HepG2 (cell line): Measurements from ENCODE around the gene NDRG2. TPM values are rescaled to one million over a fixed set of nuclear protein-coding genes. Genes with fewer than 3 reads are reported as not detected.

Experiments
- AGO2 ChIP-seq: fragments of 200-400 bp; formaldehyde crosslinking; optimal IDR thresholded peaks from 2 replicates; pipeline ENCODE3; 2017; ENCODE audit warnings: mild to moderate bottlenecking, low read depth, low read length, moderate library complexity
- ARHGAP35 ChIP-seq: sonication (generic); formaldehyde crosslinking; IDR thresholded peaks from 2 replicates; pipeline ENCODE4 v1.9.0; 2022; ENCODE audit warnings: mild to moderate bottlenecking, inconsistent platforms, moderate library complexity, missing genetic modification reagents, borderline replicate concordance
- DPF2 ChIP-seq: sonication (generic); formaldehyde crosslinking; IDR thresholded peaks from 2 replicates; pipeline ENCODE4 v1.4.0; 2020; ENCODE audit warnings: mild to moderate bottlenecking, low read depth, missing genetic modification reagents, borderline replicate concordance
- FOXJ3 ChIP-seq: sonication (generic); formaldehyde crosslinking; IDR thresholded peaks from 2 replicates; pipeline ENCODE4 v1.4.0; 2020; ENCODE audit warnings: missing genetic modification reagents, mild to moderate bottlenecking, borderline replicate concordance
- FOXK2 ChIP-seq: fragments of 450-650 bp; IDR thresholded peaks from 2 replicates; pipeline ENCODE4 v1.6.1; 2016
- GATAD1 ChIP-seq: IDR thresholded peaks from 2 replicates; pipeline ENCODE4 v1.6.1; 2016; ENCODE audit warnings: missing genetic modification reagents, missing compliant biosample characterization
- KDM5B ChIP-seq: sonication (generic); formaldehyde crosslinking; IDR thresholded peaks from 2 replicates; pipeline ENCODE4 v1.4.0; 2020; ENCODE audit warnings: missing genetic modification reagents, mild to moderate bottlenecking, borderline replicate concordance
- NCOA5 ChIP-seq: sonication (generic); formaldehyde crosslinking; IDR thresholded peaks from 2 replicates; pipeline ENCODE4 v1.4.0; 2020; ENCODE audit warnings: missing genetic modification reagents
- NR1H2 ChIP-seq: sonication (generic); formaldehyde crosslinking; IDR thresholded peaks from 2 replicates; pipeline ENCODE4 v1.8.1; 2022; ENCODE audit warnings: low read depth, missing genetic modification reagents, borderline replicate concordance
- POGZ ChIP-seq: sonication (generic); formaldehyde crosslinking; IDR thresholded peaks from 2 replicates; pipeline ENCODE4 v1.4.0; 2020; ENCODE audit warnings: mild to moderate bottlenecking, missing genetic modification reagents
- PPARG ChIP-seq: conservative IDR thresholded peaks from 2 replicates; pipeline ENCODE4 v1.6.1; 2016; ENCODE audit warnings: missing biosample characterization, missing genetic modification reagents
- STAT5B ChIP-seq: sonication (generic); formaldehyde crosslinking; IDR thresholded peaks from 2 replicates; pipeline ENCODE4 v1.4.0; 2020; ENCODE audit warnings: missing genetic modification reagents
- ZBTB8A ChIP-seq: sonication (generic); formaldehyde crosslinking; IDR thresholded peaks from 2 replicates; pipeline ENCODE4 v1.4.0; 2020; ENCODE audit warnings: mild to moderate bottlenecking, low read depth, missing genetic modification reagents, borderline replicate concordance
- ZFP36L1 ChIP-seq: sonication (generic); formaldehyde crosslinking; IDR thresholded peaks from 2 replicates; pipeline ENCODE4 v1.8.0; 2022; ENCODE audit warnings: mild to moderate bottlenecking, missing genetic modification reagents, moderate library complexity
- ZFP62 ChIP-seq: sonication (generic); formaldehyde crosslinking; IDR thresholded peaks from 2 replicates; pipeline ENCODE4 v1.4.0; 2020; ENCODE audit warnings: missing genetic modification reagents
- ZNF251 ChIP-seq: sonication (generic); formaldehyde crosslinking; IDR thresholded peaks from 2 replicates; pipeline ENCODE4 v1.9.0; 2021; ENCODE audit warnings: mild to moderate bottlenecking, missing genetic modification reagents
- polyA plus RNA-seq, 8 experiments: library from polyadenylated mRNA; depleted of rRNA in 3 of 8; stranded (reverse) in 7 of 8; unstranded in 1 of 8; fragments of >200 nt; fragmentation: Illumina TruSeq in 4 of 8; extraction: Trizol in 4 of 8; gene quantifications; 2 replicates each; pipeline versions ENCODE4 v1.2.1 to v1.2.3, GENCODE V29; 2011 to 2016; ENCODE audit warnings: low read depth in 4 of 8, missing spikeins in 1 of 8, mixed read lengths in 1 of 8; ENCODE audit not compliant: insufficient read depth in 1 of 8
- total RNA-seq, 5 experiments: library from RNA; depleted of rRNA; stranded (reverse); fragments of >200 nt; fragmentation: Illumina TruSeq; extraction: Trizol; gene quantifications; 2 replicates each; pipeline ENCODE4 v1.2.3, GENCODE V29; 2016; ENCODE audit warnings: low read depth in 1 of 5
- TF ChIP-seq, protein P1 (sequence below): sonication (generic); formaldehyde crosslinking; IDR thresholded peaks from 2 replicates; pipeline ENCODE4 v1.4.0; 2020; ENCODE audit warnings: mild to moderate bottlenecking, missing genetic modification reagents
- TF ChIP-seq, protein P2 (sequence below): sonication (generic); formaldehyde crosslinking; IDR thresholded peaks from 2 replicates; pipeline ENCODE4 v1.4.0; 2020; ENCODE audit warnings: missing genetic modification reagents
- TF ChIP-seq, protein P3 (sequence below): sonication (generic); formaldehyde crosslinking; IDR thresholded peaks from 2 replicates; pipeline ENCODE4 v1.5.1; 2020; ENCODE audit warnings: missing genetic modification reagents, mild to moderate bottlenecking, borderline replicate concordance
- TF ChIP-seq, protein P4 (sequence below): sonication (generic); formaldehyde crosslinking; IDR thresholded peaks from 2 replicates; pipeline ENCODE4 v1.5.0; 2020; ENCODE audit warnings: missing genetic modification reagents

The NDRG2 gene
- total and polyA plus RNA-seq, 2 of the 13 experiments (the other 11 are each of a cell fraction or from before 2014, with no cell fraction given) = 27.2 to 189 TPM

DNA sequence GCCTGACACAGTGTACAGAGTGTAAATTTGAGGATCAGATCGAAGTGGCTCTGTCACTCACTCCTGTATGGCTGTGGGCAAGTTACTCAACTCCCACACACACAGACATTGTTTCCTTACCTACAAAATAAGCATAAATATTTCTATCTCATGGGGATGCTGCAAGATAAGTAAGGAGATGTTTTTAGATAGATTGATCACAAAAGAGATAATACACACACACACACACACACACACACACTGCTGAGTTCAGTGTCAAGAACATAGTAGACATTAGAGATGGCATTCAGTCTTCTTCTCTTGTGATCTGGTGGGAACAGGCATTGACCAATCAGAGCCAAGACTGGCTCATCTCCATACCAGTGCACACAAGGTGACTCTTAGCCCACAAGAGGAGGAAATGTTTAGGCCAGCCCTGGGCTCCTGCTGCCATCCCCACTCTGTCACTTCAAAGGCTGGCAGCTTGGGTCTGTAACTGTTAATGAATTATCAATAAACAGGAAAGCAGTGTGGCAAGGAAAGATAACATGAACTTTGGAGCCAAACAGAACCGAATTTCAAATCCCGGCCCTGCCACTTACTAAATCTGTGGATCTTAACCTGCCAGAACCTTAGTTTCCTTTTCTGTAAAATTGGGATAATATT, 29.4 kb upstream of the NDRG2 start (continued):
- TF ChIP-seq, protein P1, sequence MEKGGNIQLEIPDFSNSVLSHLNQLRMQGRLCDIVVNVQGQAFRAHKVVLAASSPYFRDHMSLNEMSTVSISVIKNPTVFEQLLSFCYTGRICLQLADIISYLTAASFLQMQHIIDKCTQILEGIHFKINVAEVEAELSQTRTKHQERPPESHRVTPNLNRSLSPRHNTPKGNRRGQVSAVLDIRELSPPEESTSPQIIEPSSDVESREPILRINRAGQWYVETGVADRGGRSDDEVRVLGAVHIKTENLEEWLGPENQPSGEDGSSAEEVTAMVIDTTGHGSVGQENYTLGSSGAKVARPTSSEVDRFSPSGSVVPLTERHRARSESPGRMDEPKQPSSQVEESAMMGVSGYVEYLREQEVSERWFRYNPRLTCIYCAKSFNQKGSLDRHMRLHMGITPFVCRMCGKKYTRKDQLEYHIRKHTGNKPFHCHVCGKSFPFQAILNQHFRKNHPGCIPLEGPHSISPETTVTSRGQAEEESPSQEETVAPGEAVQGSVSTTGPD (CRISPR knock-in tag) = peak; percentile 86
- TF ChIP-seq FOXJ3 (CRISPR knock-in tag) = peak; percentile 94
- TF ChIP-seq NR1H2 (CRISPR knock-in tag) = no peak
- TF ChIP-seq ZNF251 (CRISPR knock-in tag) = no peak
- TF ChIP-seq, protein P2, sequence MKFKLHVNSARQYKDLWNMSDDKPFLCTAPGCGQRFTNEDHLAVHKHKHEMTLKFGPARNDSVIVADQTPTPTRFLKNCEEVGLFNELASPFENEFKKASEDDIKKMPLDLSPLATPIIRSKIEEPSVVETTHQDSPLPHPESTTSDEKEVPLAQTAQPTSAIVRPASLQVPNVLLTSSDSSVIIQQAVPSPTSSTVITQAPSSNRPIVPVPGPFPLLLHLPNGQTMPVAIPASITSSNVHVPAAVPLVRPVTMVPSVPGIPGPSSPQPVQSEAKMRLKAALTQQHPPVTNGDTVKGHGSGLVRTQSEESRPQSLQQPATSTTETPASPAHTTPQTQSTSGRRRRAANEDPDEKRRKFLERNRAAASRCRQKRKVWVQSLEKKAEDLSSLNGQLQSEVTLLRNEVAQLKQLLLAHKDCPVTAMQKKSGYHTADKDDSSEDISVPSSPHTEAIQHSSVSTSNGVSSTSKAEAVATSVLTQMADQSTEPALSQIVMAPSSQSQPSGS (CRISPR knock-in tag) = peak; percentile 65
- TF ChIP-seq DPF2 (CRISPR knock-in tag) = peak; percentile 98
- peak; percentile 56 for TF ChIP-seq POGZ (CRISPR knock-in tag)
- no peak for TF ChIP-seq KDM5B (CRISPR knock-in tag)
- TF ChIP-seq ARHGAP35 (CRISPR knock-in tag) = no peak
- TF ChIP-seq, protein P3, sequence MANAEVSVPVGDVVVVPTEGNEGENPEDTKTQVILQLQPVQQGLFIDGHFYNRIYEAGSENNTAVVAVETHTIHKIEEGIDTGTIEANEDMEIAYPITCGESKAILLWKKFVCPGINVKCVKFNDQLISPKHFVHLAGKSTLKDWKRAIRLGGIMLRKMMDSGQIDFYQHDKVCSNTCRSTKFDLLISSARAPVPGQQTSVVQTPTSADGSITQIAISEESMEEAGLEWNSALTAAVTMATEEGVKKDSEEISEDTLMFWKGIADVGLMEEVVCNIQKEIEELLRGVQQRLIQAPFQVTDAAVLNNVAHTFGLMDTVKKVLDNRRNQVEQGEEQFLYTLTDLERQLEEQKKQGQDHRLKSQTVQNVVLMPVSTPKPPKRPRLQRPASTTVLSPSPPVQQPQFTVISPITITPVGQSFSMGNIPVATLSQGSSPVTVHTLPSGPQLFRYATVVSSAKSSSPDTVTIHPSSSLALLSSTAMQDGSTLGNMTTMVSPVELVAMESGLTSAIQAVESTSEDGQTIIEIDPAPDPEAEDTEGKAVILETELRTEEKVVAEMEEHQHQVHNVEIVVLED (CRISPR knock-in tag) = no peak; the same call in 1 of the 2 replicates
- TF ChIP-seq ZFP62 (CRISPR knock-in tag) = no peak
- peak; percentile 45; the same call in 1 of the 2 replicates for TF ChIP-seq FOXK2
- TF ChIP-seq AGO2 = no peak
- TF ChIP-seq STAT5B = no peak
- TF ChIP-seq, protein P4, sequence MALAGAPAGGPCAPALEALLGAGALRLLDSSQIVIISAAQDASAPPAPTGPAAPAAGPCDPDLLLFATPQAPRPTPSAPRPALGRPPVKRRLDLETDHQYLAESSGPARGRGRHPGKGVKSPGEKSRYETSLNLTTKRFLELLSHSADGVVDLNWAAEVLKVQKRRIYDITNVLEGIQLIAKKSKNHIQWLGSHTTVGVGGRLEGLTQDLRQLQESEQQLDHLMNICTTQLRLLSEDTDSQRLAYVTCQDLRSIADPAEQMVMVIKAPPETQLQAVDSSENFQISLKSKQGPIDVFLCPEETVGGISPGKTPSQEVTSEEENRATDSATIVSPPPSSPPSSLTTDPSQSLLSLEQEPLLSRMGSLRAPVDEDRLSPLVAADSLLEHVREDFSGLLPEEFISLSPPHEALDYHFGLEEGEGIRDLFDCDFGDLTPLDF (CRISPR knock-in tag) = no peak
- peak; percentile 62; the same call in 1 of the 2 replicates for TF ChIP-seq GATAD1 (CRISPR knock-in tag)
- TF ChIP-seq ZBTB8A (CRISPR knock-in tag) = no peak
- TF ChIP-seq NCOA5 (CRISPR knock-in tag) = no peak
- TF ChIP-seq PPARG = peak; percentile 99
- TF ChIP-seq ZFP36L1 (CRISPR knock-in tag) = no peak; the same call in 1 of the 2 replicates
